ENCODE data around the gene CRX. TPM values are rescaled to one million over a fixed set of nuclear protein-coding genes. Genes with fewer than 3 reads are reported as not detected.

Gene CRX
- total RNA-seq, 1 experiment from 2014 or later, result 0.13 TPM

DNA sequence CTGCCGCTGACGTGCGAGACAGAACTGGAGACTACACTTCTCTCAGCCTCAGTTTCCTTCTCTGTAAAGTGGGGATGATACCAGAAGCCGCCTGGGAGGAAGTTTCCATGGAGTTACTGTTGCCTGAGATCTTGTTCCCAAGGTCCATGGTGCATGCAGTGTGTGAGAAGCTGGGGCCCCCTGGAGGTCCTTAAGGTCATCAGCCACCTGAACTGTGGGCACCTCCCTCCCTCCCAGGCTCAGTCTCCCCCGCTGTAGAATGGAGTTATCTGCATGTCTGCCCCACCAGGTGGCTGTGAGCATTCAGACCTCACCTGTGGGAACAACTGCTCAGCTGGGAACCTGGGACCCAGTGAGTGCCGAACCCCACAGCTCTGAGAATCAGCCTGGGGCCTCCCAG, 2.7 kb downstream of the CRX start:
- H3K9ac ChIP-seq (ENCODE audit: extremely low read depth, insufficient read length, low read length), result no peak overlapping the region
- H4K20me1 ChIP-seq (ENCODE audit: control insufficient read depth, insufficient read depth, insufficient read length), result no peaks in the 10 kb centered on the region
- H4K91ac ChIP-seq (ENCODE audit: insufficient read length, low read depth, low read length), result no peak overlapping the region
- Mint-ChIP-seq H3K4me1 (peaks cover 41 to 50% of the 10 kb centered on the region in 2 experiments), H3K4me3 (no peak overlapping the region), H3K9me3 (peaks cover 0 to 7% of the 10 kb centered on the region in 2 experiments; a peak in 3 of 5 replicates), H3K27ac (no peak overlapping the region; a peak in 1 of 7 replicates), H3K27me3 (ENCODE audit: low read depth) (peaks cover 5% of the 10 kb centered on the region), H3K36me3 (ENCODE audit: insufficient read depth in 1 of 3, low read depth in 3 of 3) (peaks cover 0 to 2% (median 0%) of the 10 kb centered on the region in 3 experiments; a peak in 1 of 7 replicates)
- no peaks in the 10 kb centered on the region for H3K9me3 ChIP-seq (ENCODE audit: control insufficient read depth, low read depth, low read length)
- no peak overlapping the region for H3K23ac ChIP-seq (ENCODE audit: insufficient read length, low read depth, low read length)
- no peaks in the 10 kb centered on the region for H3K79me2 ChIP-seq (ENCODE audit: insufficient read depth, low read length)
- H3K27ac ChIP-seq (ENCODE audit: insufficient read length, low read depth, low read length), result no peak overlapping the region
- no peak overlapping the region for H2AK5ac ChIP-seq (ENCODE audit: insufficient read length, low read length)
- no peak overlapping the region for H3T11ph ChIP-seq (ENCODE audit: low read length)
- H4K5ac ChIP-seq (ENCODE audit: insufficient read length, low read depth, low read length), result no peak overlapping the region
- no peak overlapping the region for H2BK15ac ChIP-seq (ENCODE audit: low read depth, low read length)
- H3K4me1 ChIP-seq (ENCODE audit: insufficient read depth, low read length), result no peaks in the 10 kb centered on the region
- no peak overlapping the region for H2BK5ac ChIP-seq (ENCODE audit: insufficient read length, low read length)
- H3K14ac ChIP-seq (ENCODE audit: insufficient read depth, low read length), result no peak overlapping the region
- no peak overlapping the region for H2BK20ac ChIP-seq (ENCODE audit: low read depth, low read length, poor library complexity, severe bottlenecking)
- WGBS (ENCODE audit: extremely low coverage, insufficient read length, low lambda C conversion rate), result no CpG with 5 or more reads among the region's 6 CpGs
- TF ChIP-seq, protein P1, sequence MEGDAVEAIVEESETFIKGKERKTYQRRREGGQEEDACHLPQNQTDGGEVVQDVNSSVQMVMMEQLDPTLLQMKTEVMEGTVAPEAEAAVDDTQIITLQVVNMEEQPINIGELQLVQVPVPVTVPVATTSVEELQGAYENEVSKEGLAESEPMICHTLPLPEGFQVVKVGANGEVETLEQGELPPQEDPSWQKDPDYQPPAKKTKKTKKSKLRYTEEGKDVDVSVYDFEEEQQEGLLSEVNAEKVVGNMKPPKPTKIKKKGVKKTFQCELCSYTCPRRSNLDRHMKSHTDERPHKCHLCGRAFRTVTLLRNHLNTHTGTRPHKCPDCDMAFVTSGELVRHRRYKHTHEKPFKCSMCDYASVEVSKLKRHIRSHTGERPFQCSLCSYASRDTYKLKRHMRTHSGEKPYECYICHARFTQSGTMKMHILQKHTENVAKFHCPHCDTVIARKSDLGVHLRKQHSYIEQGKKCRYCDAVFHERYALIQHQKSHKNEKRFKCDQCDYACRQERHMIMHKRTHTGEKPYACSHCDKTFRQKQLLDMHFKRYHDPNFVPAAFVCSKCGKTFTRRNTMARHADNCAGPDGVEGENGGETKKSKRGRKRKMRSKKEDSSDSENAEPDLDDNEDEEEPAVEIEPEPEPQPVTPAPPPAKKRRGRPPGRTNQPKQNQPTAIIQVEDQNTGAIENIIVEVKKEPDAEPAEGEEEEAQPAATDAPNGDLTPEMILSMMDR (conservative IDR thresholded peaks at IDR 0.05), result peak; percentile 47; the same call in 2 of the 3 replicates
- no peak overlapping the region for H2BK12ac ChIP-seq (ENCODE audit: insufficient read length, low read depth, low read length)
- no peak overlapping the region for H3K4me2 ChIP-seq (ENCODE audit: insufficient read depth, insufficient read length, low read length)
- no peak overlapping the region for H3K4ac ChIP-seq (ENCODE audit: low read depth, low read length)
- H2BK120ac ChIP-seq (ENCODE audit: low read depth, low read length, poor library complexity, severe bottlenecking), result no peak overlapping the region
- no peaks in the 10 kb centered on the region for H3K79me1 ChIP-seq (ENCODE audit: insufficient read depth, low read depth, low read length, poor library complexity, severe bottlenecking)
- no peak overlapping the region for H3K18ac ChIP-seq (ENCODE audit: insufficient read length, low read depth, low read length)
- no peak overlapping the region for H3K56ac ChIP-seq (ENCODE audit: insufficient read length, low read depth, low read length)
- no peak overlapping the region for H4K8ac ChIP-seq (replicated peaks; ENCODE audit: insufficient read length, low read depth, low read length)
- H3K27me3 ChIP-seq (ENCODE audit: insufficient read depth, low read length), result no peaks in the 10 kb centered on the region
- H2AFZ ChIP-seq (ENCODE audit: low read length), result no peak overlapping the region
- DNase-seq, result peak; percentile 60
- H3K23me2 ChIP-seq (ENCODE audit: insufficient read length, low read depth, low read length, poor library complexity, severe bottlenecking), result no peaks in the 10 kb centered on the region
